GM21367 (cell line): ENCODE measurements around the gene TOR4A.

Experiments
- ATAC-seq: cut with Tn5 transposase; IDR thresholded peaks from one replicate; pipeline ENCODE4 v1.9.1; 2021; ENCODE audit not compliant: unreplicated experiment

TOR4A gene

GRCh38 chr9:137277329-137278041, at the start of gene TOR4A:
Gene TOR4A, plus strand, starts transcription at chr9:137277726. Its CDS starts 964 bp downstream, at chr9:137278690.
- peak; percentile 63 for ATAC-seq

GRCh38 chr9:137227853-137228505, 49.5 kb upstream of the TOR4A start:
- ATAC-seq, result no peak

GRCh38 chr9:137228506-137228967, 49.0 kb upstream of the TOR4A start:
- no peak for ATAC-seq

GRCh38 chr9:137228968-137229896, 48.3 kb upstream of the TOR4A start:
- ATAC-seq, result no peak

- no peak for ATAC-seq
Observed at GRCh38 chr9:137229903-137230704, 47.4 kb upstream of the TOR4A start.

GRCh38 chr9:137230705-137231371, 46.7 kb upstream of the TOR4A start, which contains the start of gene SLC34A3:
Gene SLC34A3, plus strand, starts transcription at chr9:137230901. Its CDS starts 802 bp downstream, at chr9:137231703.
- ATAC-seq, result no peak

- ATAC-seq, result no peak
Observed at GRCh38 chr9:137231372-137232039, 46.0 kb upstream of the TOR4A start.

GRCh38 chr9:137232101-137232500, 45.4 kb upstream of the TOR4A start:
- ATAC-seq, result no peak

- ATAC-seq, result no peak
Observed at GRCh38 chr9:137232510-137232909, 45.0 kb upstream of the TOR4A start.

GRCh38 chr9:137233143-137233980, 44.2 kb upstream of the TOR4A start:
- ATAC-seq, result no peak

- no peak for ATAC-seq
Observed at GRCh38 chr9:137234055-137234697, 43.4 kb upstream of the TOR4A start.

GRCh38 chr9:137234758-137235423, 42.6 kb upstream of the TOR4A start:
- ATAC-seq, result no peak

GRCh38 chr9:137235424-137236237, 41.9 kb upstream of the TOR4A start:
- ATAC-seq, result no peak

- ATAC-seq, result no peak
Observed at GRCh38 chr9:137236238-137236935, 41.1 kb upstream of the TOR4A start.

GRCh38 chr9:137236936-137237421, 40.5 kb upstream of the TOR4A start:
- ATAC-seq, result no peak
